GM19351 (cell line): ENCODE measurements around the gene RIPOR1.

Experiments
- ATAC-seq: cut with Tn5 transposase; IDR thresholded peaks from one replicate; pipeline ENCODE4 v1.9.1; 2021; ENCODE audit warnings: mild to moderate bottlenecking, moderate library complexity; ENCODE audit not compliant: unreplicated experiment

The RIPOR1 gene

DNA sequence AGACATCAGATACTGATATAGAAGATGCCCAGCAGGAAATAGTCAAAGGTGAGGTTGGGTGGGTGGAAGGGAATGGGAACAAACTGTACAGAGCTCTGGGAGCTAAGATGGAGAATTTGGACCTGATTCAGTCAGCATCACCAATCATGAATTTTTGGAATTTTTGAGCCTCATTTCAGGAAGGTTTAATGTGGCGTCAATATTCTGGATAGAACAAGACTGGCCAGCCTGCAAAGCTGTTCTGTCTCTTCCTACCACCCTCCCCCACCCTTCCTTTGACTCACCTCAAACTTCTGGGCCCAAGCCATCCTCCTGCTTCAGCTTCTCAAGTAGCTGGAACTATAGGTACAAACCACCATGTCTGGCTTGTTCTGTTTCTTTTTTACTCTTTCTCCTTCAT lies 66.3 kb downstream of the RIPOR1 start:
- ATAC-seq, result no peak
